Measurements from ENCODE around the gene ITGAV. TPM values are rescaled to one million over a fixed set of nuclear protein-coding genes. Genes with fewer than 3 reads are reported as not detected.

ITGAV gene
- total RNA-seq, 1 donor from 2014 or later = 8.1 TPM

Other genes starting within 250 kb of the ITGAV start
- 103 and 106 TPM in 2 replicates for gene ZC3H15, start 103.8 kb upstream of the ITGAV start, total RNA-seq
- gene FAM171B, start 104.0 kb downstream of the ITGAV start, total RNA-seq = 0.33 and 0.43 TPM in 2 replicates